Mesothelial cell of epicardium (in vitro differentiated cells): ENCODE measurements around the gene CDH23. TPM values are rescaled to one million over a fixed set of nuclear protein-coding genes. Genes with fewer than 3 reads are reported as not detected.

Source experiments
- DNase-seq, 2 experiments: peaks; one replicate each; pipeline ENCODE4 v3.0.0; 2021; ENCODE audit warnings: low spot score in 2 of 2; ENCODE audit not compliant: unreplicated experiment in 2 of 2
- H3K27ac Mint-ChIP-seq: 2 replicates; pipeline ENCODE4 v1.8.0; 2021; ENCODE audit warnings: mixed read lengths
- H3K27me3 Mint-ChIP-seq: 2 replicates; pipeline ENCODE4 v1.8.0; 2021; ENCODE audit warnings: low read depth, mixed read lengths
- H3K36me3 Mint-ChIP-seq: 2 replicates; pipeline ENCODE4 v1.8.0; 2021; ENCODE audit warnings: mixed read lengths
- H3K4me1 Mint-ChIP-seq: 2 replicates; pipeline ENCODE4 v1.8.0; 2021; ENCODE audit warnings: mixed read lengths
- H3K4me3 Mint-ChIP-seq: 2 replicates; pipeline ENCODE4 v1.8.0; 2021; ENCODE audit warnings: mild to moderate bottlenecking, moderate library complexity, mixed read lengths
- H3K9me3 Mint-ChIP-seq: 2 replicates; pipeline ENCODE4 v1.8.0; 2021; ENCODE audit warnings: mixed read lengths
- CTCF ChIP-seq: fragments of 200-600 bp; sonication (generic); IDR thresholded peaks from one replicate; pipeline ENCODE4 v1.5.0; 2021; ENCODE audit warnings: antibody characterized with exemption; ENCODE audit not compliant: unreplicated experiment
- total RNA-seq: library from RNA; stranded (reverse); gene quantifications from 3 replicates; pipeline ENCODE4 v1.2.1, GENCODE V29; 2021

CDH23 gene
- total RNA-seq, 1 donor from 2014 or later = 2.5 TPM

- Mint-ChIP-seq H3K4me1 (no peaks in the 10 kb centered on the region), H3K27me3 (no peaks in the 10 kb centered on the region), H3K27ac (no peak overlapping the region), H3K36me3 (peaks cover 41% of the 10 kb centered on the region), H3K9me3 (no peaks in the 10 kb centered on the region), H3K4me3 (no peak overlapping the region)
- TF ChIP-seq CTCF = no peak
- DNase-seq = no peak
Observed at GRCh38 chr10:71821909-71822763, 425.4 kb downstream of the CDH23 start.

- no peak for DNase-seq
- H3K4me3 Mint-ChIP-seq = no peak overlapping the region
- TF ChIP-seq CTCF = no peak
- no peak overlapping the region for H3K27ac Mint-ChIP-seq
- H3K27me3 Mint-ChIP-seq = no peaks in the 10 kb centered on the region
- H3K4me1 Mint-ChIP-seq = no peaks in the 10 kb centered on the region
- no peaks in the 10 kb centered on the region for H3K9me3 Mint-ChIP-seq
- peaks cover 43% of the 10 kb centered on the region for H3K36me3 Mint-ChIP-seq
Observed at GRCh38 chr10:71823356-71823755, 426.6 kb downstream of the CDH23 start.

- Mint-ChIP-seq H3K27ac (no peak overlapping the region), H3K9me3 (no peaks in the 10 kb centered on the region)
Observed at GRCh38 chr10:71824333-71824732, 427.6 kb downstream of the CDH23 start.

GRCh38 chr10:71825217-71825616 lies 428.5 kb downstream of the CDH23 start:
- Mint-ChIP-seq H3K4me3 (no peak overlapping the region), H3K36me3 (peaks cover 39% of the 10 kb centered on the region), H3K4me1 (no peaks in the 10 kb centered on the region), H3K9me3 (no peaks in the 10 kb centered on the region), H3K27ac (no peak overlapping the region), H3K27me3 (no peaks in the 10 kb centered on the region)
- no peak for DNase-seq
- TF ChIP-seq CTCF = no peak

More at GRCh38 chr10:71824333-71824732, 427.6 kb downstream of the CDH23 start:
- DNase-seq = no peak
- H3K36me3 Mint-ChIP-seq = peaks cover 38% of the 10 kb centered on the region
- no peak overlapping the region for H3K4me3 Mint-ChIP-seq
- TF ChIP-seq CTCF = no peak
- H3K4me1 Mint-ChIP-seq = no peaks in the 10 kb centered on the region
- H3K27me3 Mint-ChIP-seq = no peaks in the 10 kb centered on the region

GRCh38 chr10:71827852-71828251 lies 431.1 kb downstream of the CDH23 start:
- H3K36me3 Mint-ChIP-seq = peaks cover 45% of the 10 kb centered on the region
- H3K9me3 Mint-ChIP-seq = no peaks in the 10 kb centered on the region
- H3K27me3 Mint-ChIP-seq = no peaks in the 10 kb centered on the region

More at GRCh38 chr10:71827852-71828251, 431.1 kb downstream of the CDH23 start:
- Mint-ChIP-seq H3K4me3 (no peak overlapping the region), H3K4me1 (peaks cover 7% of the 10 kb centered on the region), H3K27ac (no peak overlapping the region)
- DNase-seq = no peak
- no peak for TF ChIP-seq CTCF
